ENCODE data around the gene KLHL40.

KLHL40 gene

GRCh38 chr3:42670051-42670576 lies 15.2 kb upstream of the KLHL40 start:
- ChIA-PET POLR2A (no interaction called here), CTCF (no interaction called here)
- TF ChIP-seq FOXA1 (IDR thresholded peaks at IDR 0.05) (no peak), LEF1 (IDR thresholded peaks at IDR 0.05; ENCODE audit: borderline replicate concordance) (no peak), FOXK2 (IDR thresholded peaks at IDR 0.05) (no peak), ELF4 (IDR thresholded peaks at IDR 0.05) (no peak), ARNT (IDR thresholded peaks at IDR 0.05) (no peak), PKNOX1 (IDR thresholded peaks at IDR 0.05) (no peak), CTBP1 (IDR thresholded peaks at IDR 0.05; ENCODE audit: borderline replicate concordance) (no peak), TARDBP (IDR thresholded peaks at IDR 0.05) (no peak), SP1 (IDR thresholded peaks at IDR 0.05) (no peak), BHLHE40 (IDR thresholded peaks at IDR 0.05; ENCODE audit: borderline replicate concordance) (no peak), FOXM1 (IDR thresholded peaks at IDR 0.05; ENCODE audit: borderline replicate concordance) (no peak), L3MBTL2 (conservative IDR thresholded peaks at IDR 0.05) (no peak), SUZ12 (IDR thresholded peaks at IDR 0.05) (no peak), NFRKB (IDR thresholded peaks at IDR 0.05) (no peak), HDGF (IDR thresholded peaks at IDR 0.05; ENCODE audit: borderline replicate concordance) (no peak), ZNF384 (IDR thresholded peaks at IDR 0.05) (no peak)
- DNase-seq (ENCODE audit: extremely low spot score): no peak

GRCh38 chr3:42670670-42671069 lies 14.7 kb upstream of the KLHL40 start:
- ChIA-PET POLR2A (no interaction called here), CTCF (no interaction called here)
- no peak for DNase-seq (ENCODE audit: extremely low spot score)
- no peak for TF ChIP-seq ELF4 (IDR thresholded peaks at IDR 0.05)
- TF ChIP-seq NFRKB (IDR thresholded peaks at IDR 0.05): no peak
- no peak for TF ChIP-seq ARNT (IDR thresholded peaks at IDR 0.05)
- no peak for TF ChIP-seq TARDBP (IDR thresholded peaks at IDR 0.05)
- no peak for TF ChIP-seq BHLHE40 (IDR thresholded peaks at IDR 0.05; ENCODE audit: borderline replicate concordance)

- ChIA-PET POLR2A (no interaction called here), CTCF (no interaction called here)
- DNase-seq (ENCODE audit: extremely low spot score): no peak
- no peak for TF ChIP-seq SUZ12 (IDR thresholded peaks at IDR 0.05)
- TF ChIP-seq TARDBP (IDR thresholded peaks at IDR 0.05): no peak
- TF ChIP-seq FOXM1 (IDR thresholded peaks at IDR 0.05; ENCODE audit: borderline replicate concordance): no peak
Measured at GRCh38 chr3:42672515-42672914, 12.8 kb upstream of the KLHL40 start.

GRCh38 chr3:42673082-42673481 lies 12.3 kb upstream of the KLHL40 start:
- no peak for TF ChIP-seq LEF1 (IDR thresholded peaks at IDR 0.05; ENCODE audit: borderline replicate concordance)
- no peak for TF ChIP-seq CTBP1 (IDR thresholded peaks at IDR 0.05; ENCODE audit: borderline replicate concordance)
- TF ChIP-seq ZNF384 (IDR thresholded peaks at IDR 0.05): no peak
- TF ChIP-seq NFRKB (IDR thresholded peaks at IDR 0.05): no peak
- TF ChIP-seq SUZ12 (IDR thresholded peaks at IDR 0.05): no peak
- TF ChIP-seq BHLHE40 (IDR thresholded peaks at IDR 0.05; ENCODE audit: borderline replicate concordance): no peak
- TF ChIP-seq SP1 (IDR thresholded peaks at IDR 0.05): no peak
- no peak for TF ChIP-seq ELF4 (IDR thresholded peaks at IDR 0.05)
- no peak for TF ChIP-seq L3MBTL2 (conservative IDR thresholded peaks at IDR 0.05)
- no peak for TF ChIP-seq TARDBP (IDR thresholded peaks at IDR 0.05)
- no peak for TF ChIP-seq PKNOX1 (IDR thresholded peaks at IDR 0.05)
- TF ChIP-seq HDGF (IDR thresholded peaks at IDR 0.05; ENCODE audit: borderline replicate concordance): no peak
- no peak for TF ChIP-seq FOXK2 (IDR thresholded peaks at IDR 0.05)
- no peak for TF ChIP-seq ARNT (IDR thresholded peaks at IDR 0.05)
- CTCF ChIA-PET: no interaction called here
- POLR2A ChIA-PET: no interaction called here
- no peak for DNase-seq (ENCODE audit: extremely low spot score)

GRCh38 chr3:42674146-42674545 lies 11.2 kb upstream of the KLHL40 start:
- ChIA-PET CTCF (no interaction called here), POLR2A (no interaction called here)
- no peak for DNase-seq (ENCODE audit: extremely low spot score)
- TF ChIP-seq FOXK2 (IDR thresholded peaks at IDR 0.05) (no peak), SUZ12 (IDR thresholded peaks at IDR 0.05) (no peak), HDGF (IDR thresholded peaks at IDR 0.05; ENCODE audit: borderline replicate concordance) (no peak), TARDBP (IDR thresholded peaks at IDR 0.05) (no peak), NFRKB (IDR thresholded peaks at IDR 0.05) (no peak), L3MBTL2 (conservative IDR thresholded peaks at IDR 0.05) (no peak), ELF4 (IDR thresholded peaks at IDR 0.05) (no peak), FOXA1 (IDR thresholded peaks at IDR 0.05) (no peak), SP1 (IDR thresholded peaks at IDR 0.05) (no peak), ARNT (IDR thresholded peaks at IDR 0.05) (no peak), LEF1 (IDR thresholded peaks at IDR 0.05; ENCODE audit: borderline replicate concordance) (no peak), CTBP1 (IDR thresholded peaks at IDR 0.05; ENCODE audit: borderline replicate concordance) (no peak), FOXM1 (IDR thresholded peaks at IDR 0.05; ENCODE audit: borderline replicate concordance) (no peak), ZNF384 (IDR thresholded peaks at IDR 0.05) (no peak), BHLHE40 (IDR thresholded peaks at IDR 0.05; ENCODE audit: borderline replicate concordance) (no peak), PKNOX1 (IDR thresholded peaks at IDR 0.05) (no peak)

GRCh38 chr3:42675909-42676308 lies 9.4 kb upstream of the KLHL40 start:
- TF ChIP-seq FOXK2 (IDR thresholded peaks at IDR 0.05) (no peak), SUZ12 (IDR thresholded peaks at IDR 0.05) (no peak), ZNF384 (IDR thresholded peaks at IDR 0.05) (no peak)
- ChIA-PET POLR2A (no interaction called here), CTCF (no interaction called here)
- no peak for DNase-seq (ENCODE audit: extremely low spot score)

GRCh38 chr3:42678447-42678846 lies 6.9 kb upstream of the KLHL40 start:
- TF ChIP-seq FOXK2 (IDR thresholded peaks at IDR 0.05): no peak
- TF ChIP-seq ARNT (IDR thresholded peaks at IDR 0.05): no peak
- no peak for TF ChIP-seq FOXM1 (IDR thresholded peaks at IDR 0.05; ENCODE audit: borderline replicate concordance)
- no peak for DNase-seq (ENCODE audit: extremely low spot score)
- ChIA-PET CTCF (no interaction called here), POLR2A (no interaction called here)
